ENCODE measurements around the gene TGFBRAP1.
"Not testable (repeated sequence)": the region's sequence is repeated elsewhere in the genome, so short reads cannot be mapped to it uniquely, and the experiment has no call there.

The TGFBRAP1 gene

GRCh38 chr2:105271393-105272045 is 58.0 kb downstream of the TGFBRAP1 start:
- DNase-seq = no peak

- DNase-seq = no peak
Measured at GRCh38 chr2:105269426-105269825, 60.1 kb downstream of the TGFBRAP1 start.

GRCh38 chr2:105262651-105263091 is 66.9 kb downstream of the TGFBRAP1 start:
- DNase-seq = no peak

- DNase-seq = no peak
Measured at GRCh38 chr2:105261061-105261460, 68.5 kb downstream of the TGFBRAP1 start.

- DNase-seq = no peak
Measured at GRCh38 chr2:105258835-105259350, 70.6 kb downstream of the TGFBRAP1 start.

GRCh38 chr2:105257981-105258380 is 71.6 kb downstream of the TGFBRAP1 start:
- DNase-seq = no peak

GRCh38 chr2:105256431-105257047 is 73.0 kb downstream of the TGFBRAP1 start:
- no peak for DNase-seq

- DNase-seq = no peak
Measured at GRCh38 chr2:105255979-105256378, 73.6 kb downstream of the TGFBRAP1 start.

- DNase-seq = no peak
Measured at GRCh38 chr2:105254531-105255210, 74.9 kb downstream of the TGFBRAP1 start.

- DNase-seq = no peak
Measured at GRCh38 chr2:105252271-105252670, 77.3 kb downstream of the TGFBRAP1 start.

- not testable (repeated sequence) for DNase-seq
Measured at GRCh38 chr2:105251016-105251648, 78.4 kb downstream of the TGFBRAP1 start.

GRCh38 chr2:105249891-105250290 is 79.6 kb downstream of the TGFBRAP1 start:
- no peak for DNase-seq

GRCh38 chr2:105249181-105249580 is 80.4 kb downstream of the TGFBRAP1 start:
- no peak for DNase-seq

- DNase-seq = no peak
Measured at GRCh38 chr2:105248316-105249070, 81.0 kb downstream of the TGFBRAP1 start.

GRCh38 chr2:105244451-105244850 is 85.1 kb downstream of the TGFBRAP1 start:
- DNase-seq = no peak

- DNase-seq = no peak
Measured at GRCh38 chr2:105243961-105244360, 85.6 kb downstream of the TGFBRAP1 start.

GRCh38 chr2:105242286-105242993 is 87.1 kb downstream of the TGFBRAP1 start:
- no peak for DNase-seq

GRCh38 chr2:105241443-105241842 is 88.1 kb downstream of the TGFBRAP1 start, which contains the start of gene GPR45:
Gene GPR45 (plus strand): TSS chr2:105241743. CDS start chr2:105241859, 116 bp downstream.
- DNase-seq = no peak

- no peak for DNase-seq
Measured at GRCh38 chr2:105239924-105240323, 89.6 kb downstream of the TGFBRAP1 start.

- DNase-seq = no peak
Measured at GRCh38 chr2:105238664-105239240, 90.8 kb downstream of the TGFBRAP1 start.

GRCh38 chr2:105237045-105237765 is 92.3 kb downstream of the TGFBRAP1 start:
- no peak for DNase-seq
